Urinary bladder (tissue), 4 donors: ENCODE data around the gene TTC24. TPM values are rescaled to one million over a fixed set of nuclear protein-coding genes. Genes with fewer than 3 reads are reported as not detected.
"Not testable (repeated sequence)": the region's sequence is repeated elsewhere in the genome, so short reads cannot be mapped to it uniquely, and the experiment has no call there.

Source experiments
- DNase-seq: peaks from one replicate; pipeline ENCODE4 v3.0.0-alpha.2; 2015; ENCODE audit errors: extremely low spot score
- H3K27ac ChIP-seq: one replicate; pipeline ENCODE4 v1.5.1; 2013; ENCODE audit warnings: low read depth, mild to moderate bottlenecking, moderate library complexity
- H3K36me3 ChIP-seq: one replicate; pipeline ENCODE4 v1.6.1; 2013; ENCODE audit warnings: mild to moderate bottlenecking, moderate library complexity; ENCODE audit not compliant: insufficient read depth
- H3K4me1 ChIP-seq: one replicate; pipeline ENCODE4 v1.6.1; 2013; ENCODE audit warnings: mild to moderate bottlenecking, moderate library complexity; ENCODE audit not compliant: insufficient read depth
- H3K4me3 ChIP-seq: one replicate; pipeline ENCODE4 v1.5.1; 2013; ENCODE audit warnings: low read depth, low read length
- WGBS: extraction: QIAGEN DNeasy Blood & Tissue Kit; methylation state at CpG from one replicate; pipeline ENCODE4 v1.1.7; 2013; 5-methylcytosine and 5-hydroxymethylcytosine counted together
- polyA plus RNA-seq: library from polyadenylated mRNA; stranded (reverse); fragments of 200-250 nt; gene quantifications from one replicate; pipeline ENCODE4 v1.2.3, GENCODE V29; 2013
- total RNA-seq: library from RNA; depleted of rRNA; stranded (reverse); fragments of >200 nt; gene quantifications from one replicate; pipeline ENCODE4 v1.2.3, GENCODE V29; 2014
- donor health status: healthy with polysubstance abuse.
- donor health status: healthy.

TTC24 gene
- total and polyA plus RNA-seq, 2 donors, result 0.09 TPM; not detected in 1

- Histone ChIP-seq H3K4me1 (no peaks in the 10 kb centered on the region), H3K27ac (no peak within 1 kb of the TSS), H3K4me3 (no peak within 1 kb of the TSS), H3K36me3 (no peaks in the 10 kb centered on the region)
- no peak for DNase-seq
- WGBS, result 19% methylated on average over 7 of the region's 7 CpGs
Measured at GRCh38 chr1:156618853-156619581, 39.5 kb downstream of the TTC24 start, which contains the start of gene HAPLN2. HAPLN2 (plus strand) TSS chr1:156619415; CDS start chr1:156623491, 4,076 bp downstream.

- no peak for DNase-seq
- Histone ChIP-seq H3K27ac (no peak overlapping the region), H3K4me3 (no peak overlapping the region), H3K36me3 (no peaks in the 10 kb centered on the region), H3K4me1 (no peaks in the 10 kb centered on the region)
- WGBS, result 31% methylated on average over 6 of the region's 6 CpGs
Measured at GRCh38 chr1:156619582-156619955, 40.0 kb downstream of the TTC24 start.

DNA sequence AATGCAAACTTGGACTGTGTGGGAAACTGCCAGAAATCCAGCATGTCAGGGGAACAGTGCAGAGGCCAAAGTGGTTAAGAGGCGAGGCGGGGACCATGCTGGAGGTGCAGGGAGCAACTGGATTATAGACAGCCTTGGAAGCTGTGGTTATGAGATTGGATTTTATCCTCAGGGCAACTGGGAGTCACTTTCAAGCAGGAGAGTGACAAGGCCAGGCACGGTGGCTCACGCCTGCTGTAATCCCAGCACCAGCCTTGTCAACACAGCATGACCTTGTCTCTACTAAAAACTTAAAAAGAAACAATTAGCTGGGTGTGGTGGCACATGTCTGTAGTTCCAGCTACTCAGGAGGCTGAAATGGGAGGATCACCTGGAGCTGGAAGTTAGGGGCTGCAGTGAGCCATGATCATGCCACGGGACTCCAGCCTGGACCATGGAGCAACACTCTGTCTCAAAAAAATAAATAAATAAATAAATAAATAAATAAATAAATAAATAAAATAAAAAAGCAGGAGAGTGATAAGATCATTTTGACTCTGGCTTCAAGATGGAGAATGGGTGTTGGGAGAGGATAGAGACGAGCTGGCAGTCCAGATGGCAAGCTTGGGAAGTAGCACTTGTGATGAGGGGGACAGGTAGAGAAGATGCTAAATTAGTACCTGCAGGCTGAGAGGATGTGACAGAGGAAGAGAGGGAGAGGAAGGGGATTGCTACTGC is 43.2 kb downstream of the TTC24 start:
- no peaks in the 10 kb centered on the region for H3K36me3 ChIP-seq
- H3K4me3 ChIP-seq, result no peak overlapping the region
- no peak overlapping the region for H3K27ac ChIP-seq
- H3K4me1 ChIP-seq, result no peaks in the 10 kb centered on the region
- 75% methylated on average over 6 of the region's 6 CpGs for WGBS
- DNase-seq, result no peak

DNA sequence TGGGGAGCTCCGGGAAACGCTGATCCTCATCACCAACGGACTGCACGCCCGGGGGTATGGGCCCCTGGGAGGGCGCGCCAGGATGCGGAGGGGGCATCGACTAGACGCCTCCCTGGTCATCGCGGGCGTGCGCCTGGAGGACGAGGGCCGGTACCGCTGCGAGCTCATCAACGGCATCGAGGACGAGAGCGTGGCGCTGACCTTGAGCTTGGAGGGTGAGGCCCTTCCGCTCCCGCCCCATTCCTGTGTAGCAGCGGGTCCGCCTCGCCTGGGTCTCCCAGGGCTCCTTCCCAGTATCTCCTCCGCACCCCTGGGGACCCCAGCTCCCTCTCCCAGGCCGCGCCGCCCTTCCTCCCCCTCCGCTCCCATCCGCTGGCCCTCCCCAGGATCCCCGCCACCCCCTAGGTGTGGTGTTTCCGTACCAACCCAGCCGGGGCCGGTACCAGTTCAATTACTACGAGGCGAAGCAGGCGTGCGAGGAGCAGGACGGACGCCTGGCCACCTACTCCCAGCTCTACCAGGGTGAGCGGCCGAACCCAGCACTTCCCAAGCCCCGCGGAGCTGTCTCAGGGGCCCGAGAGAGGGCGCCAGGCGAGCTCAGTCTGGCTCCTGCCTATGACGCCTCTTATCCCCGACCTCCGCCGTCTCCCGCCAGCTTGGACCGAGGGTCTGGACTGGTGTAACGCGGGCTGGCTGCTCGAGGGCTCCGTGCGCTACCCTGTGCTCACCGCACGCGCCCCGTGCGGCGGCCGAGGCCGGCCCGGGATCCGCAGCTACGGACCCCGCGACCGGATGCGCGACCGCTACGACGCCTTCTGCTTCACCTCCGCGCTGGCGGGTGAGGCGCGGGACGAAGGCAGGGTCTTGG is 44.7 kb downstream of the TTC24 start:
- Histone ChIP-seq H3K27ac (no peak overlapping the region), H3K4me3 (peak overlapping the region; percentile 42), H3K36me3 (no peaks in the 10 kb centered on the region), H3K4me1 (no peaks in the 10 kb centered on the region)
- WGBS, result 2% methylated on average over 87 of the region's 87 CpGs
- no peak for DNase-seq

GRCh38 chr1:156624814-156625435 is 45.4 kb downstream of the TTC24 start:
- no peak for DNase-seq
- peak overlapping the region; percentile 42 for H3K4me3 ChIP-seq
- no peaks in the 10 kb centered on the region for H3K36me3 ChIP-seq
- WGBS, result 2% methylated on average over 55 of the region's 55 CpGs
- no peaks in the 10 kb centered on the region for H3K4me1 ChIP-seq
- H3K27ac ChIP-seq, result no peak overlapping the region

GRCh38 chr1:156625436-156626078 is 46.0 kb downstream of the TTC24 start:
- Histone ChIP-seq H3K27ac (no peak overlapping the region), H3K36me3 (no peaks in the 10 kb centered on the region), H3K4me3 (peak overlapping the region; percentile 42), H3K4me1 (no peaks in the 10 kb centered on the region)
- DNase-seq, result no peak
- WGBS, result 1% methylated on average over 45 of the region's 45 CpGs

DNA sequence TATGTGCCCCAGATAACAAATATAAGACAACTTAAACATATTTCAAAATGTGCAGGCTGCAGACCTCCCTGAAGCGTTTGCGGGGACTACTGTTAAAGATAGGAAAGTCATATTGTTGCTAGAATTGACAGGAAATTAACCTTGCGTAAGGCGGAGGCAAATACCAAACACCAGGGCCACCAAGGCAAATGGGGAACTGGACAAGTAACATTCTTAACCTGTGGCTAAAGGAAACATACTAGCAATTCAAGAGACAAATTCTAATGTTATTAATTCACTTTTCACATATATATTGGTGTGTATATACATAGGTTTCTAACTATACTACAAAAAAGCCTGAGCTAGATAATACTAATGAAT is 46.5 kb downstream of the TTC24 start:
- H3K4me1 ChIP-seq, result no peaks in the 10 kb centered on the region
- H3K27ac ChIP-seq, result no peak overlapping the region
- no peaks in the 10 kb centered on the region for H3K36me3 ChIP-seq
- WGBS, result 44% methylated on average over 4 of the region's 4 CpGs
- H3K4me3 ChIP-seq, result no peak overlapping the region
- DNase-seq, result no peak

DNA sequence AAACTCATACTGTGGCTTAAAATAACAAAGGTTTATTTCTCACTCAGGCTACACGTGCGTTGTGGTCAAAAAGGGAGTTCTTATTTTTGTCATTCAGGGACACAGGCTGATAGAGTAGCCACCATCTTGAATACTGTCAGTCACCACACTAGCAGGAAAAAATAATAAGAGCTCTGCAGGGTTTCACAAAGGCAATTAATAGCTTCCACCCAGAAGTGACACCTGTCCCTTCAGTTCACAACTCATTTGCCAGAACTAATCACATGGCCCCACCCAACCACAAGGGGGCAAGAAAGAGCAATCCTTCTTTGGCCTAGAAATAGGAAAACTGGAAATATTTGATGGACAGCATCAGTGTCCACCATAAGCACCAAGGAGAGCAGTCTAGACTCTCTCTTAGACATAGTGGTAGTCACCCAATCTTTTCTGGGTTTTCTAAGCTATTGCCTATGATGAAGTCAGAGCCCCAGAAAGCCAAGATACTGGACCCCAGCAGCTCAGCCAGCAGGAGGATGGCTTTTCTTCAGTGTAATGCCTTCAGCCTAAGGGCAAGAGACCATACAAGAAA is 47.9 kb downstream of the TTC24 start:
- 65% methylated on average over 2 of the region's 2 CpGs for WGBS
- H3K4me1 ChIP-seq, result no peaks in the 10 kb centered on the region
- no peak for DNase-seq
- no peak overlapping the region for H3K27ac ChIP-seq
- H3K4me3 ChIP-seq, result no peak overlapping the region
- H3K36me3 ChIP-seq, result no peaks in the 10 kb centered on the region

DNA sequence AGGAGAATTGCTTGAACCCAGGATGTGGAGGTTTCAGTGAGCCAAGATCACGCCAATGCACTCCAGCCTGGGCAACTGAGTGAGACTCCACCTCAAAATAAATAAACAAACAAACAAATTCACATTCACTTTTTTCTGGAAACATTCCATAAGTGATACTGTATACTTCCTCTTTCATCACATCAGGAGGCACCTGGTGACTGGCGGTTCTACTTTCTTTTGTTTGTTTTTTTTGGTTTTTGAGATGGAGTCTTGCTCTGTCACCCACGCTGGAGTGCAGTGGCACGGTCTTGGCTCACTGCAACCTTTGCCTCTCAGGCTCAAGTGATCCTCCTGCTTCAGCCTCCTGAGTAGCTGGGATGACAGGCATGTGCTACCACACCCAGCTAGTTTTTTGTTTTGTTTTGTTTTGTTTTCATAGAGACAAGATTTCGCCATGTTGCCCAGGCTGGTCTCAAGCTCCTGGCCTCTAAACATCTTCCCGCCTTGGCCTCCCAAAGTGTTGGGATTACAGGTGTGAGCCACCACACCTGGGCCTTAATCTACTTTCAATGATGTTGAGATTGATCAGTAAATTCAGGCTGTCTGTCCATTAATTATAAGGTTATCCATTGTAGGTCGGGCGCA is 50.4 kb downstream of the TTC24 start:
- Histone ChIP-seq H3K36me3 (no peaks in the 10 kb centered on the region), H3K4me3 (no peak overlapping the region), H3K4me1 (no peaks in the 10 kb centered on the region), H3K27ac (no peak overlapping the region)
- DNase-seq, result no peak
- WGBS, result 85% methylated on average over 8 of the region's 8 CpGs

DNA sequence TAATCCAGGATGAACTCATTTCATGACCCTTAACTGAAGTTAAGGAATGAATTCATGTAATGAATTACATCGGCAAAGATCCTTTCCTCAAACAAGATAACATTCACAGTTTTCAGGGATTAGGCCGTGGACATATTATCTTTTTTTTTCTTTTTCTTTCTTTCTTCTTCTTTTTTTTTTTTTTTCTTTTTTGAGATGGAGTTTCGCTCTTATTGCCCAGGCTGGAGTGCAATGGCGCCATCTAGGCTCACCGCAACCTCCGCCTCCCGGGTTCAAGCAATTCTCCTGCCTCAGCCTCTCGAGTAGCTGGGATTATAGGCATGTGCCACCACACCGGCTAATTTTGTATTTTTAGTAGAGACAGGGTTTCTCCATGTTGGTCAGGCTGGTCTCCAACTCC is 51.6 kb downstream of the TTC24 start:
- not testable (repeated sequence) for DNase-seq, H3K4me1 ChIP-seq, H3K36me3 ChIP-seq, H3K4me3 ChIP-seq, H3K27ac ChIP-seq
- 48% methylated on average over 9 of the region's 9 CpGs for WGBS

GRCh38 chr1:156632355-156632754 is 52.8 kb downstream of the TTC24 start:
- DNase-seq, result no peak
- Histone ChIP-seq H3K27ac (no peak overlapping the region), H3K4me3 (no peak overlapping the region), H3K36me3 (no peaks in the 10 kb centered on the region), H3K4me1 (no peaks in the 10 kb centered on the region)
- 61% methylated on average over 3 of the region's 3 CpGs for WGBS
